CD14-positive monocyte (primary cell): ENCODE measurements around the gene WTIP. TPM values are rescaled to one million over a fixed set of nuclear protein-coding genes. Genes with fewer than 3 reads are reported as not detected.

Source experiments
- DNase-seq, 3 donors: peaks; one replicate each; pipeline ENCODE4 v3.0.0-alpha.2; 2011 to 2022
- H2AFZ ChIP-seq: 2 replicates; pipeline ENCODE4 v1.6.0; 2012; ENCODE audit warnings: mild to moderate bottlenecking, low read depth, low read length, inconsistent platforms; ENCODE audit not compliant: insufficient read depth, poor library complexity, severe bottlenecking
- H3K27ac ChIP-seq, 2 donors: 1 replicate in 1 of 2; 2 replicates in 1 of 2; pipeline ENCODE4 v1.5.1; 2012 to 2013; ENCODE audit warnings: low read length in 2 of 2, control low read depth in 1 of 2, inconsistent platforms in 1 of 2, low read depth in 1 of 2, mild to moderate bottlenecking in 1 of 2
- H3K27me3 ChIP-seq, 2 donors: one replicate each; pipeline versions ENCODE4 v1.6.0 to v1.6.1; 2011 to 2013; ENCODE audit warnings: low read length in 2 of 2; ENCODE audit not compliant: control insufficient read depth in 2 of 2, insufficient read depth in 2 of 2
- H3K36me3 ChIP-seq, 2 donors: replicated peaks in 1 of 2; 1 replicate in 1 of 2; 2 replicates in 1 of 2; pipeline versions ENCODE4 v1.5.1 to v1.6.1; 2012 to 2013; ENCODE audit warnings: low read length in 2 of 2, control low read depth in 1 of 2, inconsistent platforms in 1 of 2, mild to moderate bottlenecking in 1 of 2; ENCODE audit not compliant: insufficient read depth in 2 of 2, control insufficient read depth in 1 of 2
- H3K4me1 ChIP-seq, 2 donors: 1 replicate in 1 of 2; 2 replicates in 1 of 2; pipeline versions ENCODE4 v1.5.1 to v1.6.1; 2012 to 2013; ENCODE audit warnings: low read length in 2 of 2, control low read depth in 1 of 2, inconsistent platforms in 1 of 2, mild to moderate bottlenecking in 1 of 2, moderate library complexity in 1 of 2; ENCODE audit not compliant: insufficient read depth in 2 of 2, control insufficient read depth in 1 of 2
- H3K4me2 ChIP-seq: replicated peaks from 2 replicates; pipeline ENCODE3; 2012; ENCODE audit warnings: low read length, moderate library complexity, mild to moderate bottlenecking; ENCODE audit not compliant: poor library complexity, severe bottlenecking; ENCODE audit errors: extremely low read depth
- H3K4me3 ChIP-seq, 3 experiments: fragments of 200-600 bp in 1 of 3; sonication (generic) in 1 of 3; replicated peaks in 1 of 3; 1 replicate in 2 of 3; 2 replicates in 1 of 3; pipeline ENCODE4 v1.5.1; 2011 to 2013; ENCODE audit warnings: low read length in 3 of 3, mild to moderate bottlenecking in 3 of 3, control low read depth in 2 of 3, low read depth in 2 of 3, inconsistent platforms in 1 of 3, moderate library complexity in 1 of 3
- H3K79me2 ChIP-seq: 2 replicates; pipeline ENCODE4 v1.6.0; 2012; ENCODE audit warnings: mild to moderate bottlenecking, control low read depth, inconsistent platforms, low read length, moderate library complexity; ENCODE audit not compliant: insufficient read depth
- H3K9ac ChIP-seq: 2 replicates; pipeline ENCODE4 v1.6.0; 2017; ENCODE audit warnings: low read length, mild to moderate bottlenecking; ENCODE audit not compliant: insufficient read depth, poor library complexity, severe bottlenecking
- H3K9me3 ChIP-seq, 2 donors: replicated peaks in 1 of 2; 1 replicate in 1 of 2; 2 replicates in 1 of 2; pipeline versions ENCODE4 v1.5.1 to v1.6.1; 2012 to 2013; ENCODE audit warnings: low read length in 2 of 2, control low read depth in 1 of 2; ENCODE audit not compliant: control insufficient read depth in 1 of 2, insufficient read depth in 1 of 2
- H4K20me1 ChIP-seq: 2 replicates; pipeline ENCODE4 v1.6.0; 2012; ENCODE audit warnings: mild to moderate bottlenecking, low read length, control low read depth, moderate library complexity; ENCODE audit not compliant: insufficient read depth
- H3K27ac Mint-ChIP-seq, 7 donors: one replicate each; pipeline ENCODE4 v1.8.0; 2020; ENCODE audit warnings: mild to moderate bottlenecking in 7 of 7, mixed read lengths in 7 of 7, moderate library complexity in 6 of 7, inconsistent platforms in 2 of 7
- H3K27me3 Mint-ChIP-seq, 3 donors: one replicate each; pipeline ENCODE4 v1.8.0; 2021 to 2022; ENCODE audit warnings: low read depth in 3 of 3, mild to moderate bottlenecking in 3 of 3, mixed read lengths in 3 of 3, moderate library complexity in 3 of 3, inconsistent platforms in 1 of 3
- H3K36me3 Mint-ChIP-seq, 2 donors: one replicate each; pipeline ENCODE4 v1.8.0; 2020; ENCODE audit warnings: mixed read lengths in 2 of 2, inconsistent platforms in 1 of 2, mild to moderate bottlenecking in 1 of 2
- H3K4me1 Mint-ChIP-seq: one replicate; pipeline ENCODE4 v1.8.0; 2020; ENCODE audit warnings: mild to moderate bottlenecking, mixed read lengths
- H3K4me3 Mint-ChIP-seq, 2 donors: one replicate each; pipeline ENCODE4 v1.8.0; 2020; ENCODE audit warnings: mild to moderate bottlenecking in 2 of 2, mixed read lengths in 2 of 2, moderate library complexity in 1 of 2
- H3K9me3 Mint-ChIP-seq, 7 donors: one replicate each; pipeline ENCODE4 v1.8.0; 2020 to 2022; ENCODE audit warnings: mixed read lengths in 7 of 7, mild to moderate bottlenecking in 6 of 7, moderate library complexity in 6 of 7, inconsistent platforms in 2 of 7
- CTCF ChIP-seq: fragments of 200-600 bp; IDR thresholded peaks from one replicate; pipeline ENCODE4 v1.8.0; 2022; ENCODE audit warnings: antibody characterized with exemption, mild to moderate bottlenecking
- WGBS: methylation state at CpG from one replicate; pipeline ENCODE4 v1.1.5; 2013; ENCODE audit warnings: missing lambda C conversion rate; ENCODE audit not compliant: insufficient coverage; 5-methylcytosine and 5-hydroxymethylcytosine counted together
- intact Hi-C, 2 donors: fragments of 100-400 bp; cut with micrococcal nuclease; formaldehyde crosslinking; loops; one replicate each; pipeline versions ENCODE4 v1.15.0 to v1.15.1; 2023
- polyA plus RNA-seq, 3 donors: library from polyadenylated mRNA; depleted of rRNA in 1 of 3; unstranded in 2 of 3; stranded (reverse) in 1 of 3; fragments of 300-500 nt in 2 of 3; fragments of >200 nt in 1 of 3; fragmentation: Illumina TruSeq in 2 of 3; gene quantifications; 1 replicate in 2 of 3; 2 replicates in 1 of 3; pipeline ENCODE4 v1.2.3, GENCODE V29; 2012 to 2021

WTIP gene
- polyA plus RNA-seq, 3 donors: 0.11 TPM; not detected in 2

DNA sequence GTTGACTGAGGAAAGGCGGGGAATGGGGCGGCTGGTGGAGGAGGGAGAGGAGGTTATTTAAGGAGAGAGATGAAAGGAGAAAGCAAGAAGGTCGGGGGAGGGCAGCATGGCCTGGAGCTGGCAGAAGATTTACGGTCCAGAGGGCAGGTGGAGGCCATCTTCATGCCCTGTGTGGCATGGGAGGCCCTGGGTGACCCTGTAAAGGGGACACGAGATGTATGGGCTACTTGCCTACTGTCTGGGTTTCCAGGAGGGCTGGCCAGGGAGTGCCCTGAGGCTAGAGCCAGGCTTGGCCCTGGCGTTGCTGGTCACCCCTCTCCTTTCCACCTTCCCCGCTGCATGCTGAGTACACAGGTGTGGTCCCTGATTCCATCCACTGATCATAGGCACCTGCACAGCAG is 6.1 kb downstream of the WTIP start:
- Mint-ChIP-seq H3K27me3 (peaks cover 31 to 39% (median 34%) of the 10 kb centered on the region in 3 donors), H3K4me3 (no peak overlapping the region), H3K9me3 (peaks cover 0 to 11% (median 0%) of the 10 kb centered on the region in 7 donors), H3K27ac (peak overlapping the region in 1 of 7 donors; percentile 60), H3K4me1 (peaks cover 3% of the 10 kb centered on the region), H3K36me3 (no peaks in the 10 kb centered on the region)
- no peak for DNase-seq
- H3K27ac ChIP-seq: no peak overlapping the region
- intact Hi-C loops: no loop called here
- no peak overlapping the region for H3K9ac ChIP-seq
- H3K4me3 ChIP-seq: no peak overlapping the region
- H3K36me3 ChIP-seq: no peaks in the 10 kb centered on the region
- WGBS: 92% methylated on average over 6 of the region's 7 CpGs
- no peaks in the 10 kb centered on the region for H3K79me2 ChIP-seq
- H4K20me1 ChIP-seq: no peaks in the 10 kb centered on the region
- no peaks in the 10 kb centered on the region for H3K9me3 ChIP-seq
- no peak overlapping the region for H3K4me2 ChIP-seq
- peaks cover 2 to 20% of the 10 kb centered on the region in 2 donors for H3K27me3 ChIP-seq
- TF ChIP-seq CTCF: no peak
- no peaks in the 10 kb centered on the region for H3K4me1 ChIP-seq
- no peak overlapping the region for H2AFZ ChIP-seq

- no peaks in the 10 kb centered on the region for H3K4me1 ChIP-seq
- Mint-ChIP-seq H3K27ac (no peak overlapping the region), H3K27me3 (peaks cover 16 to 24% (median 21%) of the 10 kb centered on the region in 3 donors), H3K9me3 (peaks cover 0 to 3% (median 0%) of the 10 kb centered on the region in 7 donors), H3K36me3 (no peaks in the 10 kb centered on the region), H3K4me1 (no peaks in the 10 kb centered on the region), H3K4me3 (no peak overlapping the region)
- no peaks in the 10 kb centered on the region for H3K79me2 ChIP-seq
- 87% methylated on average over 5 of the region's 7 CpGs for WGBS
- no peak overlapping the region for H3K4me3 ChIP-seq
- H3K9ac ChIP-seq: no peak overlapping the region
- intact Hi-C loops: no loop called here
- H4K20me1 ChIP-seq: no peaks in the 10 kb centered on the region
- no peak for DNase-seq
- no peaks in the 10 kb centered on the region for H3K36me3 ChIP-seq
- H3K4me2 ChIP-seq: no peak overlapping the region
- peaks cover 0 to 7% of the 10 kb centered on the region in 2 donors for H3K27me3 ChIP-seq
- no peak overlapping the region for H3K27ac ChIP-seq
- no peak for TF ChIP-seq CTCF
- no peak overlapping the region for H2AFZ ChIP-seq
- H3K9me3 ChIP-seq: no peaks in the 10 kb centered on the region
Measured at GRCh38 chr19:34489175-34489574, 7.6 kb downstream of the WTIP start.
